Left ventricle myocardium inferior (tissue), 1 donor: ENCODE measurements around the gene NALF2. TPM values are rescaled to one million over a fixed set of nuclear protein-coding genes. Genes with fewer than 3 reads are reported as not detected.

ENCODE experiments used
- DNase-seq: peaks from one replicate; pipeline ENCODE4 v3.0.0-alpha.2; 2020
- H3K27ac ChIP-seq: fragments of 200-600 bp; replicated peaks from 2 replicates; pipeline ENCODE4 v1.8.0; 2021
- H3K27me3 ChIP-seq: fragments of 200-600 bp; 2 replicates; pipeline ENCODE4 v1.8.0; 2021; ENCODE audit warnings: low read depth
- H3K36me3 ChIP-seq: fragments of 200-600 bp; 2 replicates; pipeline ENCODE4 v1.8.0; 2021
- H3K4me1 ChIP-seq: fragments of 200-600 bp; 2 replicates; pipeline ENCODE4 v1.8.0; 2021
- H3K4me3 ChIP-seq: fragments of 200-600 bp; 2 replicates; pipeline ENCODE4 v1.8.0; 2021; ENCODE audit warnings: mild to moderate bottlenecking, moderate library complexity
- H3K9me3 ChIP-seq: fragments of 200-600 bp; replicated peaks from 2 replicates; pipeline ENCODE4 v1.8.0; 2021
- intact Hi-C: fragments of 100-400 bp; cut with micrococcal nuclease; formaldehyde crosslinking; loops from one replicate; pipeline ENCODE4 v1.11.0; 2022
- total RNA-seq: library from RNA; stranded (reverse); fragmentation: NEBNext Ultra II Directional; extraction: Animal tissue kit (Norgen Biotek cat#: 25700); gene quantifications from one replicate; pipeline ENCODE4 v1.2.1, GENCODE V29; 2021
- TF ChIP-seq, protein P1 (sequence below): fragments of 200-600 bp; IDR thresholded peaks from 2 replicates; pipeline ENCODE4 v1.8.0; 2021; ENCODE audit warnings: antibody characterized with exemption, mild to moderate bottlenecking, borderline replicate concordance
- donor health status: DM: no; HTN: yes; CAD: no; lungs with severe emphysema.

NALF2 gene
- total RNA-seq, 1 donor from 2014 or later = 26.1 TPM

DNA sequence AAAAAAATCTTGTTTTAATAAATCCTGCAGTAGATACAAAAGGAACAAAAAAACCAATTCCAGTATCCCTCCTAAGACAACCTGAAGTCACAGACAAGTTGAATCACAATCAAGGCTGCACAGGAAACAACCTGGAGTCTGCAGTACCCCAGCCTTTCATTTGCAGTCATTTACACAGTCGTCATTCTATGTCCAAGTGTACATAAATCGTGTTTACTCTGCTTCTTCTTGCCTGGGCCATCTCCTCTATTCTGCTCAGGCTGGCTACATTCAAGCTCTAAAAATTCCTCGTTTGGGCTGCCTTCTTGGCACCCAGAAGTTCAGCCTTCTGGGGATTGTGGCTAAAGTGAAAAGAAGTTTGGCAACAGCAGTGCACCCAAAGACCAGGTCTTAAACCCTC is 37.8 kb downstream of the NALF2 start:
- intact Hi-C loops = no loop called here
- TF ChIP-seq, protein P1, sequence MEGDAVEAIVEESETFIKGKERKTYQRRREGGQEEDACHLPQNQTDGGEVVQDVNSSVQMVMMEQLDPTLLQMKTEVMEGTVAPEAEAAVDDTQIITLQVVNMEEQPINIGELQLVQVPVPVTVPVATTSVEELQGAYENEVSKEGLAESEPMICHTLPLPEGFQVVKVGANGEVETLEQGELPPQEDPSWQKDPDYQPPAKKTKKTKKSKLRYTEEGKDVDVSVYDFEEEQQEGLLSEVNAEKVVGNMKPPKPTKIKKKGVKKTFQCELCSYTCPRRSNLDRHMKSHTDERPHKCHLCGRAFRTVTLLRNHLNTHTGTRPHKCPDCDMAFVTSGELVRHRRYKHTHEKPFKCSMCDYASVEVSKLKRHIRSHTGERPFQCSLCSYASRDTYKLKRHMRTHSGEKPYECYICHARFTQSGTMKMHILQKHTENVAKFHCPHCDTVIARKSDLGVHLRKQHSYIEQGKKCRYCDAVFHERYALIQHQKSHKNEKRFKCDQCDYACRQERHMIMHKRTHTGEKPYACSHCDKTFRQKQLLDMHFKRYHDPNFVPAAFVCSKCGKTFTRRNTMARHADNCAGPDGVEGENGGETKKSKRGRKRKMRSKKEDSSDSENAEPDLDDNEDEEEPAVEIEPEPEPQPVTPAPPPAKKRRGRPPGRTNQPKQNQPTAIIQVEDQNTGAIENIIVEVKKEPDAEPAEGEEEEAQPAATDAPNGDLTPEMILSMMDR = no peak
- DNase-seq = no peak
- H3K4me3 ChIP-seq = no peak overlapping the region
- no peak overlapping the region for H3K27ac ChIP-seq
- peaks cover 20% of the 10 kb centered on the region for H3K4me1 ChIP-seq
- H3K27me3 ChIP-seq = no peaks in the 10 kb centered on the region
- H3K9me3 ChIP-seq = no peaks in the 10 kb centered on the region
- no peaks in the 10 kb centered on the region for H3K36me3 ChIP-seq

DNA sequence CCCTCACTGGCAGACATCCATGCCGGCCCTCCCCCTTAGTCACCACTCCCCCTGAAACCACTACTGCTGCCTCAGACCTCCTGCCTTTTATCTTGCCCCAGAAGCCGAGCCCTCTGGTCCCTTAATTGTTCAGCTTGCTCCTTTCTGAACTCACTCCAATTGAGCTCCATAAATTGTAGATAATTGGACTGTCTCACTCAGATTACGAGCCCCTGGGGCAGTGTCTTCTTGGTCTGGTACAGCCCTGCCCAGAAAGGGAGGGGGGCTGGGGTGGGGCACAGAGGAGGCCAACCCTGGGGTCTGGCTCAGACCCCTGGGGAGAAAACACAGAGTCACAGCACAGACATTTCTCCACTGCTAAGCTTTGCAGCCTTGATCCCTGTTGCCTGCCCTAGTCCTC is 39.4 kb downstream of the NALF2 start:
- Histone ChIP-seq H3K27ac (no peak overlapping the region), H3K9me3 (no peaks in the 10 kb centered on the region), H3K36me3 (no peaks in the 10 kb centered on the region), H3K4me3 (no peak overlapping the region), H3K27me3 (no peaks in the 10 kb centered on the region), H3K4me1 (peaks cover 17% of the 10 kb centered on the region)
- DNase-seq = no peak
- TF ChIP-seq, protein P1 = no peak
- intact Hi-C loops = no loop called here

DNA sequence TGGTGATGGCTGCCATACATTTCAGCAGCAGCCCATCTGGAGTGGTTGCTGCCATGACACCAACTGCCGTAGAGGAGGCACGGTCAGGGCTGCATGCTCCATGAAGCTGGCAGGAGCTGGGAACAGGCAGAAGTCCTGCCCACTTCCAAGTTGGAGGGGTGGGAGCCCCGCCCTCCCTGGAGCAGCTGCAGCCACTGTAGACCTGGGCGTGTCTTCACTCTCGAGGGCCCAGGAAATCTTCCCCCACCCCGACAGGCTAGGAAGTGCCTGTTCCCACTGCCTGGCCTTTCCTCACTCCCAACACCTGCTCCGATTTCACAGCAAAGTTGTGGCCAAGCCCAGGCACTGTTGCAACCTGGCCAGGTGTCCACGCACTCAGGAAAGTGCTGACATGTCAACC is 42.3 kb downstream of the NALF2 start:
- H3K9me3 ChIP-seq = no peaks in the 10 kb centered on the region
- intact Hi-C loops = no loop called here
- TF ChIP-seq, protein P1 = no peak
- H3K36me3 ChIP-seq = no peaks in the 10 kb centered on the region
- DNase-seq = no peak
- H3K27ac ChIP-seq = no peak overlapping the region
- no peak overlapping the region for H3K4me3 ChIP-seq
- H3K4me1 ChIP-seq = no peaks in the 10 kb centered on the region
- H3K27me3 ChIP-seq = no peaks in the 10 kb centered on the region

DNA sequence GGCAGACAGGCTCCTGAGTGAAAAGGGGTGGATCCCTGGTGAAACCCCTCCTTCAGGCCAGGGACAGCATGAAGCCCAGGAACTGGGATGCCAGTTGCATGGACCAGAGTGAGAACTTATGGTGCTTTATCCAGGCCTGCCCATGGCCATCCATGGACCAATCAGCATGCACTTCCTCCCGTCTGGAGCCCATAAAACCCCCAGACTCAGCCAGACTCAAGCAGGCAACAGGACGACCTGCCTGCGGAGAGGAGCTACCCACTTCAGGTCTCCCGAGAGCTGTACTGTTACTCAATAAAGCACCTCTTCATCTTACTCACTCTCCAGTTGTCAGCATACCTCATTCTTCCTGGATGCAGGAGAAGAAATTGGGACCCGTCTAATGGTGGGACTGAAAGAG is 42.9 kb downstream of the NALF2 start:
- DNase-seq = no peak
- no peaks in the 10 kb centered on the region for H3K36me3 ChIP-seq
- H3K4me1 ChIP-seq = no peaks in the 10 kb centered on the region
- TF ChIP-seq, protein P1 = no peak
- H3K27me3 ChIP-seq = no peaks in the 10 kb centered on the region
- no peaks in the 10 kb centered on the region for H3K9me3 ChIP-seq
- no peak overlapping the region for H3K4me3 ChIP-seq
- no peak overlapping the region for H3K27ac ChIP-seq
- intact Hi-C loops = no loop called here

DNA sequence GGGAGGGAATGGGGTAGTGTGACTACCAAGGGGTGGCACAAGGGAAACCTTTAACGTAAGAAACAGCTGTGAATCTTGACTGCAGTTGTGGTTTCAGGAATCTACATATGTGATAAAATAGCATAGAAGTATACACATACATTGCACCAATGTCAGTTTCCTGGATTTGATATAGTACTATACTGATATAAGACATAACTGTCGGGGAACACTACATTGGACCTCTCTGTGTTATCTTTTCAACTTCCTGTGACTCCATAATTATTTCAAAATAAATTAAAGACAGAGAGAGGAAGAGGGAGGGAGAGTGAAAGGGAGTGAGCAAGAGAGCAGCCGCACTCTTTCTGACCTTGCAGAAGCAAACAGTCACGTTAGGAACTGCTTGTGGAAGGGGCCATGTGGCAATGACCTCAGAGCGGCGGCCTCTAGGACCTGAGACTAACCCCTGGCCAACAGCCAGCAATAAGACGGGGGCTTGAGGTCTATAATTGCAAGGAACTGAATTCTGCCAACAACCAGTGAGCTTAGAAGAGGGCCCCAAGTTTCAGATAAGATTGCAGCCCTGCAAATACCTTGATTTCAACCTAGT is 47.4 kb downstream of the NALF2 start:
- intact Hi-C loops = no loop called here
- TF ChIP-seq, protein P1 = no peak
- Histone ChIP-seq H3K27ac (no peak overlapping the region), H3K9me3 (no peaks in the 10 kb centered on the region), H3K27me3 (no peaks in the 10 kb centered on the region), H3K4me1 (no peaks in the 10 kb centered on the region), H3K4me3 (no peak overlapping the region), H3K36me3 (no peaks in the 10 kb centered on the region)
- no peak for DNase-seq

DNA sequence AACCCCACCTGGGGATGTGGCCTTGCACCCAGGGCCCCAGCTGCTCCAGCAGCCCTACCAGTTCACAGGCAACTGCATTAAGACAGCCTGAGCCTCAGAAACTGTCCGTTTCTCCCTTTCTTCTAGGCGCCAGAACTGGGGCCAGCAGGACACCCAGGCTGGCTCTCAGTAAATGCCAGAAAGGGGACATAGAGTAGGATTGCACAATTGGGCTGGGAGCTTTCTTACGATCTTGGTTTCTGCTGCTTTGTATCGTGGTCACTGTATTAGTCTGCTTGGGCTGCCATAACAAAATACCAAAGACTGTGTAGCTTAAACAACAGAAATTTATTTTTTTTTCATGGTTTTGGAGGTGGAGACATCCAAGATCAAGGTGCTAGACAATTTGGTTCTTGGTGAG is 48.4 kb downstream of the NALF2 start:
- Histone ChIP-seq H3K27ac (no peak overlapping the region), H3K36me3 (no peaks in the 10 kb centered on the region), H3K9me3 (no peaks in the 10 kb centered on the region), H3K4me1 (no peaks in the 10 kb centered on the region), H3K27me3 (no peaks in the 10 kb centered on the region), H3K4me3 (no peak overlapping the region)
- no peak for DNase-seq
- intact Hi-C loops = no loop called here
- TF ChIP-seq, protein P1 = no peak
